ENCODE measurements around the gene HLA-DQB1.
"Not testable (repeated sequence)": the region's sequence is repeated elsewhere in the genome, so short reads cannot be mapped to it uniquely, and the experiment has no call there.

Gene HLA-DQB1

GRCh38 chr6:32662836-32663235, 3.6 kb downstream of the HLA-DQB1 start:
- no peak for DNase-seq (ENCODE audit: low read depth in 2 of 3, low spot score in 2 of 3)

GRCh38 chr6:32662099-32662498, 4.4 kb downstream of the HLA-DQB1 start:
- DNase-seq (ENCODE audit: low read depth in 2 of 3, low spot score in 2 of 3), result no peak

- DNase-seq (ENCODE audit: low read depth in 2 of 3, low spot score in 2 of 3), result no peak
These were observed 6.4 kb downstream of the HLA-DQB1 start for GRCh38 chr6:32659856-32660595.

GRCh38 chr6:32658268-32658897, 8.1 kb downstream of the HLA-DQB1 start:
- DNase-seq (ENCODE audit: low read depth in 2 of 3, low spot score in 2 of 3), result no peak

- not testable (repeated sequence) for DNase-seq (ENCODE audit: low read depth in 2 of 3, low spot score in 2 of 3)
These were observed 8.6 kb downstream of the HLA-DQB1 start for GRCh38 chr6:32657819-32658218.

GRCh38 chr6:32657329-32657728, 9.1 kb downstream of the HLA-DQB1 start:
- not testable (repeated sequence) for DNase-seq (ENCODE audit: low read depth in 2 of 3, low spot score in 2 of 3)

- DNase-seq (ENCODE audit: low read depth in 2 of 3, low spot score in 2 of 3), result no peak
These were observed 11.2 kb downstream of the HLA-DQB1 start for GRCh38 chr6:32655203-32655710.

GRCh38 chr6:32645047-32645703, 21.3 kb downstream of the HLA-DQB1 start:
- no peak for DNase-seq (ENCODE audit: low read depth in 2 of 3, low spot score in 2 of 3)

- DNase-seq (ENCODE audit: low read depth in 2 of 3, low spot score in 2 of 3), result no peak
These were observed 22.6 kb downstream of the HLA-DQB1 start for GRCh38 chr6:32643904-32644303.

- no peak for DNase-seq (ENCODE audit: low read depth in 2 of 3, low spot score in 2 of 3)
These were observed 23.7 kb downstream of the HLA-DQB1 start for GRCh38 chr6:32642720-32643106.

GRCh38 chr6:32641785-32642719, 24.4 kb downstream of the HLA-DQB1 start:
- not testable (repeated sequence) for DNase-seq (ENCODE audit: low read depth in 2 of 3, low spot score in 2 of 3)

GRCh38 chr6:32641122-32641521, 25.3 kb downstream of the HLA-DQB1 start:
- no peak for DNase-seq (ENCODE audit: low read depth in 2 of 3, low spot score in 2 of 3)

GRCh38 chr6:32639440-32640394, 26.7 kb downstream of the HLA-DQB1 start:
- DNase-seq (ENCODE audit: low read depth in 2 of 3, low spot score in 2 of 3), result no peak

GRCh38 chr6:32638532-32639219, 27.8 kb downstream of the HLA-DQB1 start:
- no peak for DNase-seq (ENCODE audit: low read depth in 2 of 3, low spot score in 2 of 3)

- DNase-seq (ENCODE audit: low read depth in 2 of 3, low spot score in 2 of 3), result no peak
These were observed 28.6 kb downstream of the HLA-DQB1 start for GRCh38 chr6:32637883-32638282.

GRCh38 chr6:32637219-32637880, 29.1 kb downstream of the HLA-DQB1 start, which contains the start of gene HLA-DQA1:
HLA-DQA1 (plus strand) TSS chr6:32637406; CDS start chr6:32637459, 53 bp downstream.
- no peak for DNase-seq (ENCODE audit: low read depth in 2 of 3, low spot score in 2 of 3)

- DNase-seq (ENCODE audit: low read depth in 2 of 3, low spot score in 2 of 3), result no peak
These were observed 30.8 kb downstream of the HLA-DQB1 start for GRCh38 chr6:32635526-32636123.

- not testable (repeated sequence) for DNase-seq (ENCODE audit: low read depth in 2 of 3, low spot score in 2 of 3)
These were observed 36.7 kb downstream of the HLA-DQB1 start for GRCh38 chr6:32629793-32630192.

Measured in activated CD8-positive, alpha-beta memory T cell treated with anti-CD3 and anti-CD28 coated beads for 48 hours (primary cell).